ENCODE results near the gene PPARD. TPM values are rescaled to one million over a fixed set of nuclear protein-coding genes. Genes with fewer than 3 reads are reported as not detected.

The PPARD gene
- total and polyA plus RNA-seq, 2 of the 13 experiments (the other 11 are each of a cell fraction or from before 2014, with no cell fraction given), result 6.1 to 13.3 TPM

DNA sequence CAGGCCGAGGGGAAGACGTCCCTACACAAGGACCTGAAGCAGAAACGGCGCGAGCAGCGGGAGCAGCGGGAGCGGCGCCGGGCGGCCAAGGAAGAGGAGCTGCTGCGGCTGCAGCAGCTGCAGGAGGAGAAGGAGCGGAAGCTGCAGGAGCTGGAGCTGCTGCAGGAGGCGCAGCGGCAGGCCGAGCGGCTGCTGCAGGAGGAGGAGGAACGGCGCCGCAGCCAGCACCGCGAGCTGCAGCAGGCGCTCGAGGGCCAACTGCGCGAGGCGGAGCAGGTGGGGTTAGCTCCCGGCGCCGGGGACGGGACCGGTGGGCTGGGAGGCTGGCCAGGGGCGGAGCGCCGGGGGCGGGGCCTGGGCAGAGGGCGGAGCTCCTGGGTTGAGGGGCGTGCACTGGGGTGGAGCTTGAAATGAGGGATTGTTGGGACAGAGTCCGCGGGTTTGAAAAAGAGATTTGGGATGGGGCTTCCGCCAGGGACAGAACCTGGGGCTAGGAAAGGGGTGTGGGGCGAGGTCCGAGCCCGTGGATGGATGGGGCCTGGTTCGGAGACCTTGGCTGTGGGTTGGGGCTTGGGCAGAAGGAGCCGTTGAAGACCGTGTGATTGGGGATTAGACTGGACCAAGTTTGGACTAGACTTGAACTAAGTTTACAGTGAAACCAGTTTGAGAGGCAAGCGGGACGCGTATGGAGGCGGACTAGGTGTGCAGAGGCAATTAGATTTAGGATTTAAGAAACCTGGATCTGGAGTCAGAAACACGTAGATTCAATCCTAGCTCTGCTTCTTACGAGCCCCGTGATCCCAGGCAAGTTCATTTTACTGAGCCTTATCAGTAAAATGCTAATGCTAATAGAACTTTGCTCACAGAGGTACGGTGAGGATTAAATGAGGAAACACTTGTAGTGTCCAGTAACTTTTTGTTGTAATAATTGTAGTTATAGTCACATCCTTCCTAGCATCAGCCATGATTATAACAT, 23.9 kb upstream of the PPARD start (continued):
- TF ChIP-seq AFF4 (CRISPR knock-in tag; IDR thresholded peaks at IDR 0.05) (no peak), RNF219 (CRISPR knock-in tag; IDR thresholded peaks at IDR 0.05) (no peak), ZNF468 (CRISPR knock-in tag; IDR thresholded peaks at IDR 0.05) (peak; percentile 65; the same call in 1 of the 2 replicates), POLR2A (IDR thresholded peaks at IDR 0.05; ENCODE audit: insufficient read depth in 1 of 2, low read depth in 2 of 2, low read length in 2 of 2) (peak; percentile 76 to 78), ZNF121 (CRISPR knock-in tag; IDR thresholded peaks at IDR 0.05) (peak; percentile 73), JUN (CRISPR knock-in tag; IDR thresholded peaks at IDR 0.05) (peak; percentile 70; the same call in 1 of the 2 replicates), NFYC (CRISPR knock-in tag; IDR thresholded peaks at IDR 0.05) (no peak; the same call in 1 of the 2 replicates), RBFOX2 (IDR thresholded peaks at IDR 0.05; ENCODE audit: low read depth, low read length) (peak; percentile 75), ZNF451 (CRISPR knock-in tag; IDR thresholded peaks at IDR 0.05) (peak; percentile 75; the same call in 1 of the 2 replicates)
- TF ChIP-seq, protein P1, sequence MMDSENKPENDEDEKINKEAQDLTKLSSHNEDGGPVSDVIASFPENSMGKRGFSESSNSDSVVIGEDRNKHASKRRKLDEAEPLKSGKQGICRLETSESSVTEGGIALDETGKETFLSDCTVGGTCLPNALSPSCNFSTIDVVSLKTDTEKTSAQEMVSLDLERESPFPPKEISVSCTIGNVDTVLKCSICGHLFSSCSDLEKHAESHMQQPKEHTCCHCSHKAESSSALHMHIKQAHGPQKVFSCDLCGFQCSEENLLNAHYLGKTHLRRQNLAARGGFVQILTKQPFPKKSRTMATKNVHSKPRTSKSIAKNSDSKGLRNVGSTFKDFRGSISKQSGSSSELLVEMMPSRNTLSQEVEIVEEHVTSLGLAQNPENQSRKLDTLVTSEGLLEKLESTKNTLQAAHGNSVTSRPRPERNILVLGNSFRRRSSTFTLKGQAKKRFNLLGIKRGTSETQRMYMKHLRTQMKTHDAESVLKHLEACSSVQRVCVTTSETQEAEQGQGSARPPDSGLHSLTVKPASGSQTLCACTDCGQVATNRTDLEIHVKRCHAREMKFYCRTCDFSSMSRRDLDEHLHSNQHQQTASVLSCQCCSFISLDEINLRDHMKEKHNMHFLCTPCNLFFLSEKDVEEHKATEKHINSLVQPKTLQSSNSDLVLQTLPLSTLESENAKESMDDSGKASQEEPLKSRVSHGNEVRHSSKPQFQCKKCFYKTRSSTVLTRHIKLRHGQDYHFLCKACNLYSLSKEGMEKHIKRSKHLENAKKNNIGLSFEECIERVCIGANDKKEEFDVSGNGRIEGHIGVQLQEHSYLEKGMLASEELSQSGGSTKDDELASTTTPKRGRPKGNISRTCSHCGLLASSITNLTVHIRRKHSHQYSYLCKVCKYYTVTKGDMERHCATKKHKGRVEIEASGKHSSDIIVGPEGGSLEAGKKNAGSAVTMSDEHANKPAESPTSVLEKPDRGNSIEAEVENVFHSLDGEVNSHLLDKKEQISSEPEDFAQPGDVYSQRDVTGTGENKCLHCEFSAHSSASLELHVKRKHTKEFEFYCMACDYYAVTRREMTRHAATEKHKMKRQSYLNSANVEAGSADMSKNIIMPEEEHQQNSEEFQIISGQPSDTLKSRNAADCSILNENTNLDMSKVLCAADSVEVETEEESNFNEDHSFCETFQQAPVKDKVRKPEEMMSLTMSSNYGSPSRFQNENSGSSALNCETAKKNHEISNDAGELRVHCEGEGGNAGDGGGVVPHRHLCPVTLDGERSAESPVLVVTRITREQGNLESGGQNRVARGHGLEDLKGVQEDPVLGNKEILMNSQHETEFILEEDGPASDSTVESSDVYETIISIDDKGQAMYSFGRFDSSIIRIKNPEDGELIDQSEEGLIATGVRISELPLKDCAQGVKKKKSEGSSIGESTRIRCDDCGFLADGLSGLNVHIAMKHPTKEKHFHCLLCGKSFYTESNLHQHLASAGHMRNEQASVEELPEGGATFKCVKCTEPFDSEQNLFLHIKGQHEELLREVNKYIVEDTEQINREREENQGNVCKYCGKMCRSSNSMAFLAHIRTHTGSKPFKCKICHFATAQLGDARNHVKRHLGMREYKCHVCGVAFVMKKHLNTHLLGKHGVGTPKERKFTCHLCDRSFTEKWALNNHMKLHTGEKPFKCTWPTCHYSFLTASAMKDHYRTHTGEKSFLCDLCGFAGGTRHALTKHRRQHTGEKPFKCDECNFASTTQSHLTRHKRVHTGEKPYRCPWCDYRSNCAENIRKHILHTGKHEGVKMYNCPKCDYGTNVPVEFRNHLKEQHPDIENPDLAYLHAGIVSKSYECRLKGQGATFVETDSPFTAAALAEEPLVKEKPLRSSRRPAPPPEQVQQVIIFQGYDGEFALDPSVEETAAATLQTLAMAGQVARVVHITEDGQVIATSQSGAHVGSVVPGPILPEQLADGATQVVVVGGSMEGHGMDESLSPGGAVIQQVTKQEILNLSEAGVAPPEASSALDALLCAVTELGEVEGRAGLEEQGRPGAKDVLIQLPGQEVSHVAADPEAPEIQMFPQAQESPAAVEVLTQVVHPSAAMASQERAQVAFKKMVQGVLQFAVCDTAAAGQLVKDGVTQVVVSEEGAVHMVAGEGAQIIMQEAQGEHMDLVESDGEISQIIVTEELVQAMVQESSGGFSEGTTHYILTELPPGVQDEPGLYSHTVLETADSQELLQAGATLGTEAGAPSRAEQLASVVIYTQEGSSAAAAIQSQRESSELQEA (CRISPR knock-in tag; IDR thresholded peaks at IDR 0.05; ENCODE audit: not compliant biosample characterization), result peak; percentile 96
- TF ChIP-seq, protein P2, sequence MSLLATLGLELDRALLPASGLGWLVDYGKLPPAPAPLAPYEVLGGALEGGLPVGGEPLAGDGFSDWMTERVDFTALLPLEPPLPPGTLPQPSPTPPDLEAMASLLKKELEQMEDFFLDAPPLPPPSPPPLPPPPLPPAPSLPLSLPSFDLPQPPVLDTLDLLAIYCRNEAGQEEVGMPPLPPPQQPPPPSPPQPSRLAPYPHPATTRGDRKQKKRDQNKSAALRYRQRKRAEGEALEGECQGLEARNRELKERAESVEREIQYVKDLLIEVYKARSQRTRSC (CRISPR knock-in tag; IDR thresholded peaks at IDR 0.05; ENCODE audit: low read depth), result peak; percentile 91; the same call in 1 of the 2 replicates

All from HepG2 (cell line).